Activated CD4-positive, alpha-beta T cell treated with anti-CD3 and anti-CD28 coated beads for 24 hours (primary cell): ENCODE measurements around the gene HES7.

Source experiments
- DNase-seq, 2 donors: peaks; one replicate each; pipeline ENCODE4 v3.0.0-alpha.2; 2020; ENCODE audit warnings: low read depth in 2 of 2

Gene HES7

DNA sequence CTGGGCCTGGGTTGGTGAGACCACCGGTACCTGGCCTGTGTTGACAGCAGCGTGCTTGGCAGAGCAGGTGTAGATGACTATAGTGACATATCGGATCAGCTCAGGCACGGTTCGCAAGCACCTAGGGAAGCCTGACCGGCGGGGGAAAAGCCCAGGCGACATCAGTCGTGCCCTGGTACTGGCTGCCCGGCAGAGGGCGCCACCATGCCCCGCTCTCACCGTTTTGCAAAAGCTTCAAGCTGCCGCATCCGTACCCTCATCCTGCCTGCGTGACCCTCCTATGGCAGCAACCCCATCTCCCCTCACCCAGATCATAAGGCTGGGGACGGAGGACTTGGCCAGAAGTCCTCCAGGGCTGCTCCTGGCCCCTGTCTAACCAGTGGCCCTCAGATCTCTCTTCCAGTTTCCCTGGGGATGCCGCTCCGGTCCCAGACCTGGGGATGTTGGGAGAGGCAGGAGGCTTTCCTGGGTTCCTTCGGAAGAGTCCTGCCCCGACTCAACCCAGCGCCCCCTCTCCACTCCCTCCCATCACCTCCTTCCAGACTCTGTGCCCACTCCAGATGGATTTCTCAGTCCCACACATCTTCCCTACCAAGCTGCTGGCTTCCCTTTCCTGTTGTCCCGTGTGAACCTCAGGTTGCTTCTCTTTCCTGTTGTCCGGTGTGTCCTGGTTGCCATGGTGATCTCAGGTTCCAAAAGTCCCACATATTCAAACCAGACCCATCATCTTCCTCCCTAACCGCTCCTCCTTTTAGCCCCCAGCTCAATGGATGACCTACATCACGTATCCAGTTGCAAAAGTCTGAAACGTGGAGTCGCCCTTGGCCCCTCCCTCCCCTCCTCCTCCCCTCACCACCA is 50.0 kb downstream of the HES7 start:
- peak; percentile 81 to 86 for DNase-seq

DNA sequence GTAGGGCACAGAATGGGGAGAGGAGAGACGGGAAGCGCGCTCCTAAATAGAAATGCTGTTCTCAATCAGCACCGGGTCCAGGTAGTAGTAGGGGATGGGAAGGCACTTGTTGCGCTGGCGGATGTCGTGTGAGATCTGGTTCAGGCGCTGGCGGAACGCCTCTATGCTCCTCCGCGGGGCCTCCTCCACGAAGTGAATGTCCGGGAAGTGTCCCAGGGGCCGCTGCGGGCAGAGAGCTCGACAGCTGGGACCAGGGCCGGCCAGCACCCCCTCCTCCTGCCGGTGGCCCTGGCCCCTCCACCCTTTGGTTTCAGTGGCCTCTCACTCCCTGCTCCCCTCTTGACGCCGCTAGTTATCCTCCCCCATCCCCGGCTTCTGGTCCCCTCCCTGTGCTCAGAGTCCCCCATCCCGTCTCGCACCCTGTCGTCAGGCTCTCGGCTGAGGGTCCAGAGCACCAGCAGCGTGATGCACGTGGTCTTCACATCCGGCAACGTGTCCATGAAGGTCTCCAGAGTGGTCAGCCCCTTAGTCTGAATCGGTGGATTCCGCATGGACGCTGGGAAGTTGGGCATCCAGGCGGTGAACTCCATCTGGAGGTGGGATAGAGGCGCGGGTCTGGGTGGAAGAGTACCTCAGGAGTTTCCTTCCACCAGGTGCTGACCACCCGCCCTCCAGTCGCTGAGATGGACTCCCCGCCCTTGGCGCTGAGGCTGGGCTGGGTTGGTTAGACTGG is 51.0 kb downstream of the HES7 start:
- no peak for DNase-seq

DNA sequence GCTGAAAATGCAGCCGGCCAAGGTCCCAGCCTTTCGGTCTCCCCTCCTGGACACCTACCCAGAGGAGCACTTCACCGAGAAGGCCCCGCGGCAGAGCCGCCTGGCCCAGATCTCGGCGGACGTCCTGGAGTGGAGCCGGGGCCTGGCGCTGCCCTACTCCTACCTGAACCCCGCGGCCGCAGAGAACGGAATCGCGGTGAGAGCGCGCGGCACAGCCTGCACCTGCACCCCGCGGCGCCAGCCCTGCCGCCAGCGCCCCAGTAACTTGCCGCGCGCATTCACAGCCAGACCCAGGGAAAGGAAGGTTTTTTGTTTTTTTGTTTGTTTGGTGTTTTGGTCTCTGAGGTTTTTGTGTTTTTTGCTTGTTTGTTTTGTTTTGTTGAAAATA is 51.6 kb downstream of the HES7 start:
- DNase-seq = no peak

DNA sequence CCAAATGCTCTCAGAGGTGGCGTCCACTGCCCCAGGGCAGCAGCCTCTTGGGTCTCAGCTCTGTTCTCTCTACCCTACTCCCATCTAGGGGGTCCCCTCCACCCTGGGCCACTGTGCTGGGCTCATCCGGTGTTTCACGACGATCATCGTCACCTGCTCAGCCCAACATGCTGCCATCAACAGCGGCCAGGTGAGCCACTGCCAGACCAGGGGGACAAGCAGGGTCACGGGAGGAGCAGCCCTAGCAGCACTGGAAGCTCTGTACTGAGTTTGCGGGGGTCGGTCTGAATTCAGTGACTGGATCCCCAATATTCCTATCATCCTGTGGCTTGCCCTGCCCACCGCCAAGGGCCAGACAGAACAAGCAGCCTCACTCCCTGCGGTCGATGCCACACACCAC is 52.4 kb downstream of the HES7 start:
- no peak for DNase-seq
